Measurements from ENCODE around the gene PJA2.

DNA sequence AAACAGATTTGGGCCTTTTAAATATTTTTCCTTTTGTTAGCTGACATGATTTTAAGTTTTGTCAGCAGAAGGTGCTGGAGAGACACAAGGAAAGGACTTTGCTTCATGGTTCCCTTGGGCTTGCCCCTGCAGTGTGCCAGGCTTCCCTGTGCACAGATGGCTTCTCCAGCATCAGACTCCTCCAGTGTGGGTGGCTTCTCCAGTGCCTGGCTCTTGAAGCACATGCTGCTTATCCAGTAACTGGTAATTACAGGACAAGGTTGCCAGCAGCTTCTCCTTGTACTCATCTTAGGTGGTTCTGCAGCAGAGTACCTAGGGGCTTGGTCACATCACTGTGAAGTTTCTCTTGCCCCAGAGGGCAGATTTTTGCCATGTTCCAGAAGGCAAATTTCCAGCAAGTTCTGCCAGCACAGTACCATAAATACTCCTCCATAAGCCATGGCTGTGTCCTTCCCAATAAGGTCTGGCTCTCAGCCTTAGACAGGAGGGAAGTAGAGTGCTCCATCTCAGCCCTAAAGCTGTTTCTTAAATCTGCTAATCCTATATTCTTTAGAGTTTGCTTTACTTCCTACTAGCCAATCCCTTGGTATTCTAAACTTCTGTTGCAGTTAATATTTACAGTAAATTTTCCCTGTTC lies 62.4 kb downstream of the PJA2 start:
- TF ChIP-seq REST (IDR thresholded peaks at IDR 0.05; ENCODE audit: insufficient replicate concordance, low read depth) (no peak), CTCF (IDR thresholded peaks at IDR 0.05; ENCODE audit: insufficient read depth, low read length) (no peak), POLR2AphosphoS5 (IDR thresholded peaks at IDR 0.05; ENCODE audit: low read depth) (no peak), SPI1 (IDR thresholded peaks at IDR 0.05; ENCODE audit: borderline replicate concordance, low read depth) (no peak), GABPA (IDR thresholded peaks at IDR 0.05; ENCODE audit: low read depth) (no peak)

Data from HL-60 (cell line).